Skeletal muscle tissue (tissue), 4 donors: ENCODE data around the gene SH3GLB2. TPM values are rescaled to one million over a fixed set of nuclear protein-coding genes. Genes with fewer than 3 reads are reported as not detected.

Experiments used
- H3K27ac ChIP-seq: one replicate; pipeline ENCODE4 v1.7.0; 2013; ENCODE audit warnings: mild to moderate bottlenecking, low read depth, low read length, inconsistent platforms
- H3K27me3 ChIP-seq, 3 donors: one replicate each; pipeline ENCODE4 v1.7.0; 2013; ENCODE audit warnings: low read length in 3 of 3; ENCODE audit not compliant: control insufficient read depth in 3 of 3, insufficient read depth in 3 of 3
- H3K36me3 ChIP-seq, 3 donors: one replicate each; pipeline ENCODE4 v1.7.0; 2013; ENCODE audit warnings: low read length in 3 of 3; ENCODE audit not compliant: control insufficient read depth in 3 of 3, insufficient read depth in 3 of 3
- H3K4me1 ChIP-seq, 3 donors: one replicate each; pipeline ENCODE4 v1.7.0; 2013; ENCODE audit warnings: low read length in 3 of 3, mild to moderate bottlenecking in 3 of 3; ENCODE audit not compliant: control insufficient read depth in 3 of 3, insufficient read depth in 3 of 3
- H3K4me3 ChIP-seq, 3 donors: one replicate each; pipeline ENCODE4 v1.7.0; 2013; ENCODE audit warnings: low read length in 3 of 3
- H3K9ac ChIP-seq, 3 donors: one replicate each; pipeline ENCODE4 v1.7.0; 2013; ENCODE audit warnings: low read length in 3 of 3, mild to moderate bottlenecking in 3 of 3, moderate library complexity in 2 of 3, low read depth in 1 of 3
- H3K9me3 ChIP-seq, 3 donors: one replicate each; pipeline ENCODE4 v1.7.0; 2013; ENCODE audit warnings: low read length in 3 of 3; ENCODE audit not compliant: control insufficient read depth in 3 of 3
- total RNA-seq: library from RNA; depleted of rRNA; stranded (reverse); fragments of >200 nt; gene quantifications from one replicate; pipeline ENCODE4 v1.2.3, GENCODE V29; 2014
- donor health status: Osteomylitis.

Gene SH3GLB2
- total RNA-seq, 1 donor from 2014 or later = 25.1 TPM

- H3K27ac ChIP-seq = peak overlapping the region; percentile 83
- peaks cover 22 to 39% (median 31%) of the 10 kb centered on the region in 3 donors for H3K4me1 ChIP-seq
- H3K36me3 ChIP-seq = peaks cover 0 to 3% (median 3%) of the 10 kb centered on the region in 3 donors
- H3K9ac ChIP-seq = peak overlapping the region in 2 of 3 donors; percentile 47 to 68
- H3K4me3 ChIP-seq = no peak overlapping the region
- no peaks in the 10 kb centered on the region for H3K9me3 ChIP-seq
- H3K27me3 ChIP-seq = no peaks in the 10 kb centered on the region
Measured at GRCh38 chr9:129023036-129023907, 4.9 kb downstream of the SH3GLB2 start.

GRCh38 chr9:129022037-129022436 lies 6.1 kb downstream of the SH3GLB2 start:
- no peaks in the 10 kb centered on the region for H3K9me3 ChIP-seq
- H3K36me3 ChIP-seq = peaks cover 0 to 5% (median 3%) of the 10 kb centered on the region in 3 donors
- H3K27me3 ChIP-seq = no peaks in the 10 kb centered on the region
- H3K27ac ChIP-seq = no peak overlapping the region
- H3K4me3 ChIP-seq = no peak overlapping the region
- H3K4me1 ChIP-seq = peaks cover 15 to 31% (median 24%) of the 10 kb centered on the region in 3 donors
- no peak overlapping the region for H3K9ac ChIP-seq

- Histone ChIP-seq H3K4me1 (peaks cover 11 to 23% (median 16%) of the 10 kb centered on the region in 3 donors), H3K9ac (peak overlapping the region in 1 of 3 donors; percentile 3), H3K36me3 (peaks cover 0 to 5% (median 3%) of the 10 kb centered on the region in 3 donors), H3K27ac (no peak overlapping the region), H3K9me3 (no peaks in the 10 kb centered on the region), H3K27me3 (no peaks in the 10 kb centered on the region), H3K4me3 (no peak overlapping the region)
Measured at GRCh38 chr9:129021091-129021490, 7.0 kb downstream of the SH3GLB2 start.

- Histone ChIP-seq H3K4me3 (no peak overlapping the region), H3K36me3 (peaks cover 33 to 46% (median 38%) of the 10 kb centered on the region in 3 donors), H3K27me3 (no peaks in the 10 kb centered on the region), H3K27ac (no peak overlapping the region), H3K4me1 (no peaks in the 10 kb centered on the region), H3K9me3 (no peaks in the 10 kb centered on the region), H3K9ac (no peak overlapping the region)
Measured at GRCh38 chr9:129014608-129015007, 13.5 kb downstream of the SH3GLB2 start.

GRCh38 chr9:129014124-129014523 lies 14.0 kb downstream of the SH3GLB2 start:
- H3K27me3 ChIP-seq = no peaks in the 10 kb centered on the region
- H3K4me3 ChIP-seq = no peak overlapping the region
- H3K27ac ChIP-seq = no peak overlapping the region

GRCh38 chr9:129013674-129014073 lies 14.5 kb downstream of the SH3GLB2 start:
- H3K9ac ChIP-seq = no peak overlapping the region

More at GRCh38 chr9:129014124-129014523, 14.0 kb downstream of the SH3GLB2 start:
- H3K9me3 ChIP-seq = no peaks in the 10 kb centered on the region
- H3K36me3 ChIP-seq = peaks cover 34 to 46% (median 40%) of the 10 kb centered on the region in 3 donors
- no peaks in the 10 kb centered on the region for H3K4me1 ChIP-seq
- H3K9ac ChIP-seq = no peak overlapping the region

GRCh38 chr9:129012893-129013448 lies 15.2 kb downstream of the SH3GLB2 start:
- H3K27me3 ChIP-seq = no peaks in the 10 kb centered on the region
- no peak overlapping the region for H3K27ac ChIP-seq
- H3K36me3 ChIP-seq = peaks cover 39 to 48% (median 44%) of the 10 kb centered on the region in 3 donors
- H3K4me3 ChIP-seq = no peak overlapping the region
- H3K9me3 ChIP-seq = no peaks in the 10 kb centered on the region
- H3K9ac ChIP-seq = no peak overlapping the region
- H3K4me1 ChIP-seq = peaks cover 7 to 10% (median 9%) of the 10 kb centered on the region in 3 donors

More at GRCh38 chr9:129013674-129014073, 14.5 kb downstream of the SH3GLB2 start:
- Histone ChIP-seq H3K27ac (no peak overlapping the region), H3K27me3 (no peaks in the 10 kb centered on the region), H3K9me3 (no peaks in the 10 kb centered on the region), H3K36me3 (peaks cover 35 to 44% (median 44%) of the 10 kb centered on the region in 3 donors), H3K4me1 (peaks cover 0 to 3% (median 3%) of the 10 kb centered on the region in 3 donors), H3K4me3 (no peak overlapping the region)

GRCh38 chr9:129012343-129012742 lies 15.8 kb downstream of the SH3GLB2 start:
- no peak overlapping the region for H3K9ac ChIP-seq
- no peaks in the 10 kb centered on the region for H3K9me3 ChIP-seq
- peaks cover 39 to 48% (median 44%) of the 10 kb centered on the region in 3 donors for H3K36me3 ChIP-seq
- no peak overlapping the region for H3K4me3 ChIP-seq
- no peak overlapping the region for H3K27ac ChIP-seq
- peaks cover 11 to 16% (median 15%) of the 10 kb centered on the region in 3 donors for H3K4me1 ChIP-seq
- H3K27me3 ChIP-seq = no peaks in the 10 kb centered on the region

- no peak overlapping the region for H3K4me3 ChIP-seq
- H3K4me1 ChIP-seq = peaks cover 17 to 22% (median 21%) of the 10 kb centered on the region in 3 donors
- peak overlapping the region in 1 of 3 donors; percentile 14 for H3K9ac ChIP-seq
- H3K9me3 ChIP-seq = no peaks in the 10 kb centered on the region
- H3K27ac ChIP-seq = no peak overlapping the region
- H3K36me3 ChIP-seq = peaks cover 39 to 48% (median 43%) of the 10 kb centered on the region in 3 donors
- no peaks in the 10 kb centered on the region for H3K27me3 ChIP-seq
Measured at GRCh38 chr9:129011761-129012181, 16.4 kb downstream of the SH3GLB2 start.

GRCh38 chr9:129011170-129011569 lies 17.0 kb downstream of the SH3GLB2 start:
- no peaks in the 10 kb centered on the region for H3K9me3 ChIP-seq

More at GRCh38 chr9:129011170-129011569, 17.0 kb downstream of the SH3GLB2 start:
- Histone ChIP-seq H3K4me3 (no peak overlapping the region), H3K36me3 (peaks cover 44 to 49% (median 44%) of the 10 kb centered on the region in 3 donors), H3K27ac (no peak overlapping the region), H3K4me1 (peaks cover 21 to 27% (median 27%) of the 10 kb centered on the region in 3 donors), H3K9ac (no peak overlapping the region), H3K27me3 (no peaks in the 10 kb centered on the region)
